ENCODE measurements around the gene TCHP. TPM values are rescaled to one million over a fixed set of nuclear protein-coding genes. Genes with fewer than 3 reads are reported as not detected.
"Not testable (repeated sequence)": the region's sequence is repeated elsewhere in the genome, so short reads cannot be mapped to it uniquely, and the experiment has no call there.

The TCHP gene
- total RNA-seq, 4 donors from 2014 or later = 12.4 to 29.4 (median 17.6) TPM

- Histone ChIP-seq H3K36me3 (peaks cover 0 to 80% of the 10 kb centered on the region in 2 donors), H3K4me1 (no peaks in the 10 kb centered on the region), H3K27ac (no peak overlapping the region), H3K4me3 (no peak overlapping the region), H3K9me3 (no peaks in the 10 kb centered on the region), H3K27me3 (no peaks in the 10 kb centered on the region)
- TF ChIP-seq POLR2AphosphoS5 (IDR thresholded peaks at IDR 0.05) = no peak
- no peak for TF ChIP-seq EP300 (IDR thresholded peaks at IDR 0.05)
- TF ChIP-seq POLR2A (IDR thresholded peaks at IDR 0.05) = no peak
- TF ChIP-seq CTCF (IDR thresholded peaks at IDR 0.05) = no peak
- no CpG with 5 or more reads among the region's 11 CpGs for WGBS, 2 donors (ENCODE audit: low coverage in 1 of 2)
- no peak for ATAC-seq
Measured at GRCh38 chr12:109926488-109927210, 26.6 kb downstream of the TCHP start.

- Histone ChIP-seq H3K27ac (no peak overlapping the region), H3K27me3 (no peaks in the 10 kb centered on the region), H3K4me1 (no peaks in the 10 kb centered on the region), H3K9me3 (no peaks in the 10 kb centered on the region), H3K36me3 (peaks cover 0 to 80% of the 10 kb centered on the region in 2 donors), H3K4me3 (no peak overlapping the region)
- ATAC-seq = no peak
- TF ChIP-seq POLR2A (IDR thresholded peaks at IDR 0.05) = no peak
- TF ChIP-seq CTCF (IDR thresholded peaks at IDR 0.05) = peak in 3 of 4 experiments; percentile 31 to 53 (median 37)
- WGBS, 2 donors (ENCODE audit: low coverage in 1 of 2) = 30 to 58% methylated on average over 5 to 7 of the region's 8 CpGs
Measured at GRCh38 chr12:109927622-109928021, 27.5 kb downstream of the TCHP start.

- Histone ChIP-seq H3K27me3 (no peaks in the 10 kb centered on the region), H3K9me3 (no peaks in the 10 kb centered on the region), H3K4me1 (no peaks in the 10 kb centered on the region), H3K4me3 (no peak overlapping the region), H3K27ac (peak overlapping the region in 1 of 4 donors; percentile 19), H3K36me3 (peaks cover 0 to 80% of the 10 kb centered on the region in 2 donors)
- ATAC-seq = no peak
- TF ChIP-seq POLR2AphosphoS5 (IDR thresholded peaks at IDR 0.05) = no peak
- TF ChIP-seq POLR2A (IDR thresholded peaks at IDR 0.05) = no peak
- TF ChIP-seq EP300 (IDR thresholded peaks at IDR 0.05) = no peak
- no peak for TF ChIP-seq CTCF (IDR thresholded peaks at IDR 0.05)
- WGBS, 2 donors (ENCODE audit: low coverage in 1 of 2) = 66 to 73% methylated on average over 3 to 12 of the region's 12 CpGs
Measured at GRCh38 chr12:109928058-109928656, 28.1 kb downstream of the TCHP start.

- H3K27me3 ChIP-seq, H3K4me3 ChIP-seq, H3K27ac ChIP-seq, ATAC-seq, H3K4me1 ChIP-seq, H3K9me3 ChIP-seq: not testable (repeated sequence)
- peaks cover 0 to 83% of the 10 kb centered on the region in 2 donors for H3K36me3 ChIP-seq
- 86 to 93% methylated on average over 9 to 10 of the region's 14 CpGs for WGBS, 2 donors (ENCODE audit: low coverage in 1 of 2)
Measured at GRCh38 chr12:109929326-109929725, 29.3 kb downstream of the TCHP start.

GRCh38 chr12:109930028-109930800 lies 30.1 kb downstream of the TCHP start:
- no peak for TF ChIP-seq POLR2A (IDR thresholded peaks at IDR 0.05)
- no peak for TF ChIP-seq CTCF (IDR thresholded peaks at IDR 0.05)
- no peak for TF ChIP-seq POLR2AphosphoS5 (IDR thresholded peaks at IDR 0.05)
- no peak for TF ChIP-seq EP300 (IDR thresholded peaks at IDR 0.05)
- Histone ChIP-seq H3K27ac (no peak overlapping the region), H3K36me3 (peaks cover 0 to 92% of the 10 kb centered on the region in 2 donors), H3K27me3 (no peaks in the 10 kb centered on the region), H3K9me3 (no peaks in the 10 kb centered on the region), H3K4me1 (peaks cover 0 to 8% (median 0%) of the 10 kb centered on the region in 3 donors), H3K4me3 (no peak overlapping the region)
- WGBS, 2 donors (ENCODE audit: low coverage in 1 of 2) = 74 to 86% methylated on average over 12 to 14 of the region's 16 CpGs
- no peak for ATAC-seq
